ENCODE measurements around the gene TBC1D1. TPM values are rescaled to one million over a fixed set of nuclear protein-coding genes. Genes with fewer than 3 reads are reported as not detected.

TBC1D1 gene
- total RNA-seq, 1 donor: 66.6 TPM

GRCh38 chr4:38069271-38069760 lies 178.4 kb downstream of the TBC1D1 start:
- Histone ChIP-seq H3K36me3 (ENCODE audit: insufficient read depth, low read length) (peaks cover 5% of the 10 kb centered on the region), H4K20me1 (ENCODE audit: insufficient read depth, low read length) (no peaks in the 10 kb centered on the region), H3K4me1 (ENCODE audit: insufficient read depth, low read length) (no peaks in the 10 kb centered on the region), H3K4me2 (ENCODE audit: insufficient read depth, low read length) (no peak overlapping the region), H3K27ac (ENCODE audit: low read depth, low read length) (peak overlapping the region; percentile 22), H3K27me3 (ENCODE audit: insufficient read depth, low read length) (no peaks in the 10 kb centered on the region), H3K79me2 (ENCODE audit: insufficient read depth, low read length) (no peaks in the 10 kb centered on the region), H3K4me3 (ENCODE audit: insufficient read depth, low read length) (no peak overlapping the region), H2AFZ (ENCODE audit: low read length) (no peak overlapping the region), H3K9me3 (ENCODE audit: low read depth, low read length) (no peaks in the 10 kb centered on the region)
- TF ChIP-seq, protein P1, sequence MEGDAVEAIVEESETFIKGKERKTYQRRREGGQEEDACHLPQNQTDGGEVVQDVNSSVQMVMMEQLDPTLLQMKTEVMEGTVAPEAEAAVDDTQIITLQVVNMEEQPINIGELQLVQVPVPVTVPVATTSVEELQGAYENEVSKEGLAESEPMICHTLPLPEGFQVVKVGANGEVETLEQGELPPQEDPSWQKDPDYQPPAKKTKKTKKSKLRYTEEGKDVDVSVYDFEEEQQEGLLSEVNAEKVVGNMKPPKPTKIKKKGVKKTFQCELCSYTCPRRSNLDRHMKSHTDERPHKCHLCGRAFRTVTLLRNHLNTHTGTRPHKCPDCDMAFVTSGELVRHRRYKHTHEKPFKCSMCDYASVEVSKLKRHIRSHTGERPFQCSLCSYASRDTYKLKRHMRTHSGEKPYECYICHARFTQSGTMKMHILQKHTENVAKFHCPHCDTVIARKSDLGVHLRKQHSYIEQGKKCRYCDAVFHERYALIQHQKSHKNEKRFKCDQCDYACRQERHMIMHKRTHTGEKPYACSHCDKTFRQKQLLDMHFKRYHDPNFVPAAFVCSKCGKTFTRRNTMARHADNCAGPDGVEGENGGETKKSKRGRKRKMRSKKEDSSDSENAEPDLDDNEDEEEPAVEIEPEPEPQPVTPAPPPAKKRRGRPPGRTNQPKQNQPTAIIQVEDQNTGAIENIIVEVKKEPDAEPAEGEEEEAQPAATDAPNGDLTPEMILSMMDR (IDR thresholded peaks at IDR 0.05; ENCODE audit: extremely low read depth, low read depth, low read length): peak; percentile 38
- DNase-seq (ENCODE audit: insufficient read length, low spot score, missing footprints): no peak

DNA sequence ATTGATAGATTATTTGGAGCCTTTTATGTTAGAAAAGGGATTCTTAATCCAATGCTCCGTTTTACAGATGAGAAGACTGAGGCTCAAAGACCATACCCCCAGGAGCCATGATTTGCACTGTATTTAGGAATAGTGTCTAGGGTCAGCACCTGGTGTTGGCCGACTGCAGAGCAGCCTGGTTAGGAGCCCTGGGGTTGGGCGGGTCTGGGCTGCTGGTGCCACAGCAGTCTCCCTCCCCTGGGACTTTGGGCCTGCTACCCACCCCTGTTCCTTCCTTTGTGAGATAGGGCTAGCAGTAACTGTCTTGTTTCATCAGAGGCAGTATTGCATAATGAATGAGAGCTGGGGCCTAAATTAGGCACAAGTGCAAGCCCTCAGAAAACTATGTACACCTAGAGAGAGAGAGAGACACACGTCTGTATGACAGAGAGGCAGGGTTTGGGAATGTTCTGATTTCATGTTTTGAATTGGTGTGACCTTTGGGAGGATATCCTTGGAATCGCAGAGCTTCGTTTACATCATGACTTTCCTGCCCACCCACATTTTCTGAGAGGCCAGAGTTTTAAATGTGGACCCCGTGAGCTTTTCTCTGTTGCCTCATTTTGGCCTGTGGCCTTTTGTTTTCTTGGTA lies 181.0 kb downstream of the TBC1D1 start:
- no peak for DNase-seq (ENCODE audit: insufficient read length, low spot score, missing footprints)
- Histone ChIP-seq H4K20me1 (ENCODE audit: insufficient read depth, low read length) (no peaks in the 10 kb centered on the region), H3K4me2 (ENCODE audit: insufficient read depth, low read length) (no peak overlapping the region), H3K9me3 (ENCODE audit: low read depth, low read length) (no peaks in the 10 kb centered on the region), H3K79me2 (ENCODE audit: insufficient read depth, low read length) (peaks cover 2% of the 10 kb centered on the region), H3K27ac (ENCODE audit: low read depth, low read length) (peak overlapping the region; percentile 43), H3K27me3 (ENCODE audit: insufficient read depth, low read length) (no peaks in the 10 kb centered on the region), H3K36me3 (ENCODE audit: insufficient read depth, low read length) (peaks cover 5% of the 10 kb centered on the region), H3K4me3 (ENCODE audit: insufficient read depth, low read length) (no peak overlapping the region), H3K4me1 (ENCODE audit: insufficient read depth, low read length) (peaks cover 11% of the 10 kb centered on the region), H2AFZ (ENCODE audit: low read length) (no peak overlapping the region)
- TF ChIP-seq, protein P1 (IDR thresholded peaks at IDR 0.05; ENCODE audit: extremely low read depth, low read depth, low read length): no peak

- Histone ChIP-seq H3K4me3 (ENCODE audit: insufficient read depth, low read length) (no peak overlapping the region), H3K27me3 (ENCODE audit: insufficient read depth, low read length) (no peaks in the 10 kb centered on the region), H4K20me1 (ENCODE audit: insufficient read depth, low read length) (no peaks in the 10 kb centered on the region), H3K4me2 (ENCODE audit: insufficient read depth, low read length) (no peak overlapping the region), H3K27ac (ENCODE audit: low read depth, low read length) (peak overlapping the region; percentile 43), H3K4me1 (ENCODE audit: insufficient read depth, low read length) (peaks cover 11% of the 10 kb centered on the region), H3K79me2 (ENCODE audit: insufficient read depth, low read length) (peaks cover 2% of the 10 kb centered on the region), H3K36me3 (ENCODE audit: insufficient read depth, low read length) (peaks cover 5% of the 10 kb centered on the region), H2AFZ (ENCODE audit: low read length) (no peak overlapping the region), H3K9me3 (ENCODE audit: low read depth, low read length) (no peaks in the 10 kb centered on the region)
- DNase-seq (ENCODE audit: insufficient read length, low spot score, missing footprints): no peak
- TF ChIP-seq, protein P1 (IDR thresholded peaks at IDR 0.05; ENCODE audit: extremely low read depth, low read depth, low read length): no peak
Measured at GRCh38 chr4:38072578-38072977, 181.7 kb downstream of the TBC1D1 start.

DNA sequence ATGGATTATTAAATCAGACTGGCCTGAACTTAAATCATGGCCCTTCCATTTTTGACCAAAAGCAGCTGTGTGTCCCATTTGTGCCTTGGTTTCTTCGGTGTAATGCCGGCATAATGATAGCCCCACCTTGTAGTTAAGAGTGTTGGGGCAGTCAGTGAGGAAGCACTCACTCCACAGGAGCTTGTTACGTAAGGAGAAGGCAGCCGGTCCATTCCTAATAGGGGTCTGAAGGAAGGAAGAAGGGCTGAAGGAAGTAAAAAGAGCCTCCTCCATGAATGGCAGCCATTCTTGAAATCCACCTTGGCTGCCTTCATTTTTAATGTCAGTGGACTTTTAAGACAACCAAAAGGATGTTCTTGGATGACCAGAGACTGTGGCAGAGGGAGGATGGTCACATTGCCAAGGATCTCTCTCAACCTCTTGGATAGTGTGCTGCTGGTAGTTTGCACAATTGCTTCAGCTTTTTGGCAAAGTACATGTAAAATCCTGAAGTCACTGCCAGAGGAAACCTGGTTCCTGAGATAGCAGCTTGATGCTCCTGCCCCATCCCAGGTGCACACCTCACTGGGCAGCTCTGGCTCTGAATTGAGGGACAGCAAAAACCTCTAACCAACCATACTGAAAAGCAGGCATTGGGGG lies 182.8 kb downstream of the TBC1D1 start:
- peaks cover 16% of the 10 kb centered on the region for H3K4me1 ChIP-seq (ENCODE audit: insufficient read depth, low read length)
- H3K9me3 ChIP-seq (ENCODE audit: low read depth, low read length): no peaks in the 10 kb centered on the region
- no peaks in the 10 kb centered on the region for H3K27me3 ChIP-seq (ENCODE audit: insufficient read depth, low read length)
- no peak overlapping the region for H3K27ac ChIP-seq (ENCODE audit: low read depth, low read length)
- peaks cover 2% of the 10 kb centered on the region for H3K79me2 ChIP-seq (ENCODE audit: insufficient read depth, low read length)
- no peak overlapping the region for H2AFZ ChIP-seq (ENCODE audit: low read length)
- TF ChIP-seq, protein P1 (IDR thresholded peaks at IDR 0.05; ENCODE audit: extremely low read depth, low read depth, low read length): no peak
- H3K4me3 ChIP-seq (ENCODE audit: insufficient read depth, low read length): no peak overlapping the region
- H3K4me2 ChIP-seq (ENCODE audit: insufficient read depth, low read length): no peak overlapping the region
- H4K20me1 ChIP-seq (ENCODE audit: insufficient read depth, low read length): no peaks in the 10 kb centered on the region
- DNase-seq (ENCODE audit: insufficient read length, low spot score, missing footprints): no peak
- H3K36me3 ChIP-seq (ENCODE audit: insufficient read depth, low read length): peaks cover 5% of the 10 kb centered on the region

All from osteoblast (primary cell).